ENCODE results near the gene TLR2.
"Not testable (repeated sequence)": the region's sequence is repeated elsewhere in the genome, so short reads cannot be mapped to it uniquely, and the experiment has no call there.

The TLR2 gene

DNA sequence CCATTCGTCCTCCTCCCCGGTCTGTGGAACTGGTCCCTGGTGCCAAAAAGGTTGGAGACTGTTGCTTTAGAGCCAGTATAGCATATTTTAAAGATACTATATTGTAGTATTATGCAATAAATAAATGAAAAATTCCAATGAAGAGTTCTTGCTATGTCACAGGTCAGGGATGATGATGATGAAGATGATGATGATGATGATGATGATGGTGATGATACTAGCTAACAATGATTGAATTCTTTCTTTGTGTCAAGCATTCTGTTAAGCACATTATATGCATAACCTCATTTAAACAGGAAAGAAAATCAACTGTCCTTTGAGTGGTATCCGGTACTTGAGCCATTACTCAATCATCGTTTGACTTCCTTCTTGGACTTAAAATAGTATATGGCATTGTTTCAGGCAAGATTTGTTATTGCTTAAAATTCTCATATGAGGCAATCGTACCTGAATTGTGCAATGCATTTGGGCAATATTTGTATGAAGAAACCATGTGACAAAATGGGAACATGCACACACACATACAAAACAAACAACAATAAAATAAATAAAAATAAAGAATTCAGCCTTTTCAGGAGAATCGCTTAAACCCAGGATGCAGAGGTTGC is 22.8 kb upstream of the TLR2 start:
- DNase-seq (ENCODE audit: low read depth): no peak

DNA sequence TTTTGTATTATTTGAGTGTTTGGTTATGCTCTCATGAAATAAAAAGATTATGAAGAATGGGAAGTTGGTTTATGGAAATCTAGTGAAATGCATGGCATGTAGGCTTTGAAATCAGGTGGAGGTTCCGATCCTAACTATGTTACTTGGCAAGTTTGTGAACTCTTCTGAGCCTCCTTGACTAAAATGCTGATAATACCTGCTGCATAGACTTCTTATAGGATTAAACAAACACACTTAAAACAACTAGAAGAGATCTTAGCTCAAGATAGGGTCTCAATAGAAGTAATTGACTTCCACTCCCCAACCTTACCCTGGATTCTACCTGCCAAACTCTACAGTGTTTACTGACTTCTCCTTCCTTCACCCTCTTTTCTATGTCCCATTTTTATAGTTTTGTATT is 22.2 kb upstream of the TLR2 start:
- no peak for DNase-seq (ENCODE audit: low read depth)

DNA sequence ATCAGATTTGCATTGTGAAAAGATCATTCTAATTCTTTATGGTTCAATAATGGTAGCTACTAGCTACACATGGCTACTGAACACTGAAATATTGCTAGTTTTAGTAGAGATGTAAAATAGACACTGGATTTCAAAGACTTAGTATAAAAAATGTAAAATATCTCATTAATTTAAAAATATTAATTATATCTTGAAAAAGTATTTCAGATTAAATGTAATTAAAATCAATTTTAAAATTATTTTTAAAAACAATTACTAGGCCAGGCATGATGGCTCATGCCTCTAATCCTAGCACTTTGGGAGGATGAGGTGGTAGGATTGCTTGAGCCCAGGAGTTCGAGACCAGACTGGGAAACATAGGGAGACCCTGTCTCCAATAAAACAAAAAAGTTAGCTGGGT is 20.4 kb upstream of the TLR2 start:
- DNase-seq (ENCODE audit: low read depth): no peak

DNA sequence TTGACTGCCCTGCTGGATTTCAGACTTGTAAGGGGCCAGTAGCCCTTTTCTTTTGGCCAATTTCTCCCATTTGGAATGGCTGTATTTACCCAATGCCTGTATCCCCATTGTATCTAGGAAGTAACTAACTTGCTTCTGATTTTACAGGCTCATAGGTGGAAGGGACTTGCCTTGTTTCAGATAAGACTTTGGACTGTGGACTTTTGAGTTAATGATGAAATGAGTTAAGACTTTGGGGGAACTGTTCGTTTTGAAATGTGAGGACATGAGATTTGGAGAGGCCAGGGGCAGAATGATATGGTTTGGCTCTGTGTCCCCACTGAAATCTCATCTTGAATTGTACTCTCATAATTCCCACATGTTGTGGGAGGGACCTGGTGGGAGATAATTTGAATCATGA is 17.6 kb upstream of the TLR2 start:
- not testable (repeated sequence) for DNase-seq (ENCODE audit: low read depth)

DNA sequence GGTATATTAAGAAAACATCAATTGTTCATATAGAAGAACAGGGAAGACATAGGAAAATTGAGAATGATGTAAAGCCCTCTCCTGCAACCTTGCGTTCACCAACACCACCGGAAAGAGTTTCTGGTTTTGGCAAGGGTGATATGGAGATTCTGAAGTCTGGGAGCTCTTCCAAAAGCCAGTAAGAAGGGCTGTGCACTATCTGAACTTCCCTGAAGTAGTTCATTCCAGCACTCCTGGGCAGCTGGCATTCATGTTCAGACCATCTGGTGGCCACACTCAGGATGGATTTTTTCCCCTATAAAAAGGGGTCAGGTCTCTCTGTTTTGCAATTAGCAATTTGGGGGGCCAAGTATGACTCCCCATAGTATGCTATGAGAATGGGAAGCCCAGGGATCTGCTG is 15.4 kb upstream of the TLR2 start:
- DNase-seq (ENCODE audit: low read depth): no peak

DNA sequence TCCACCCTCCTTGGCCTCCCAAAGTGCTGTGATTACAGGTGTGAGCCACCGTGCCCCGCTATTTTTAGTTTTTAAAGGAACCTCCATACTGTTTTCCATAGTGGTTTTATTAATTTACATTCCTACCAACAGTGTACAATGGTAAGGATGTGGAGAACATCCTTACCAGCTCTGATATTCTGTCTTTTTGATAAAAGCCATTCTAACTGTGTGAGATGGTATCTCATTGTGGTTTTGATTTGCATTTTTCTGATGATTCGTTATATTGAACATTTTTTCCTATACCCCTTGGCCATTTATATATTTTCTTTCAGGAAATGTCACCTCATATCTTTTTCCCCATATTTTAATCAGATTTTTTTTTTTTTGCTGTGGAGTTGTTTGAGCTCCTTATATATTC is 14.2 kb upstream of the TLR2 start:
- no peak for DNase-seq (ENCODE audit: low read depth)

DNA sequence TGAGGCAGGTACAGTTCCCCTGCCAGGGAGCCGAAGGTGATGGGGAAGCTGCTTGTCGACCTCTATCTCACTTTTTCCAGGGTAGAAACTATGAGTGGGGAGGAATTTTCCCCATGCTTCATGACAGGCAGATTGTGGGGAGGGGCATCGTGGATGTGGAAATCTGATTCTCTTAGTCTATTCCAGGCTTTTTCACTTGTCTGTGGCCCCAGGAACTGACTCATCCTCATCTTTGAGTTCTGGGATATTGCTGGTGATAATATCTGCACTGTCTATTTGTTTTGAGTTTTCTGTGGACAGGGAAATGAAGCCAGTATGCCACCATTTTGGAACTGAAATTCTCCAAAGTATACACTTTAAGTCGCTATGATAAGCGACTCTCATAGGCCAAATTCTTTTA is 7.6 kb upstream of the TLR2 start:
- no peak for DNase-seq (ENCODE audit: low read depth)

DNA sequence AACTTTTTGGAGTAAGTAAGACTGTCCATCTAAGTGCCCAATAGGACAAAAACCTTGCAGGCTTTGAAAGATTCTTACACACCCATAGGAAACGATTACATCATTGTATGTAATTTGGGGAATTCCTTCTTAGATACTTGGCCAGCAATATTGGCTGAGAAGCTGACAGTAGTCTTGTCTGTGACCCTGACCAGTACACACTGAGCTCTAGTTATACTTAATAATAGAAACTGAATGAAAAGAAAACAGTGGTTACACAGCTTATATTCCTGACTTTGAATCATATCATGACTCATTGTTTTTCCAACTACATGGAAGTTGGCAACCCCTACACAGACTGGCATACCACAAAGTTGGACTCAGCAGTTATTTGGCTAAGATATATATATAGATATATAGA is 7.1 kb upstream of the TLR2 start:
- no peak for DNase-seq (ENCODE audit: low read depth)

DNA sequence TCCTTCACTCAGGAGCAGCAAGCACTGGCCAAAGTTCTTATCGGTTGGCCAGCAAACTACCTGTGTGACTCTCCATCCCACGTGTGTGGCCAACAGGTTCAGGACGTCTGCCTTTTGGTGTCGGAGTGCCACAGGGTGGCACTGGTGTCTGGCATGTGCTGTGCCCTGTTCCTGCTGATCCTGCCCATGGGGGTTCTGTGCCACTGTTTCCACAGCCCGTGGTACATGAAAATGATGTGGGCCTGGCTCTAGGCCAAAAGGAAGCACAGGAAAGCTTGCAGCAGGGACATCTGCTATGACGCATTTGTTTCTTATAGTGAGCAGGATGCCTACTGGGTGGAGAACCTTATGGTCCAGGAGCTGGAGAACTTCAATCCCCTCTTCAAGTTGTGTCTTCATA is 4.6 kb upstream of the TLR2 start:
- DNase-seq (ENCODE audit: low read depth): no peak

DNA sequence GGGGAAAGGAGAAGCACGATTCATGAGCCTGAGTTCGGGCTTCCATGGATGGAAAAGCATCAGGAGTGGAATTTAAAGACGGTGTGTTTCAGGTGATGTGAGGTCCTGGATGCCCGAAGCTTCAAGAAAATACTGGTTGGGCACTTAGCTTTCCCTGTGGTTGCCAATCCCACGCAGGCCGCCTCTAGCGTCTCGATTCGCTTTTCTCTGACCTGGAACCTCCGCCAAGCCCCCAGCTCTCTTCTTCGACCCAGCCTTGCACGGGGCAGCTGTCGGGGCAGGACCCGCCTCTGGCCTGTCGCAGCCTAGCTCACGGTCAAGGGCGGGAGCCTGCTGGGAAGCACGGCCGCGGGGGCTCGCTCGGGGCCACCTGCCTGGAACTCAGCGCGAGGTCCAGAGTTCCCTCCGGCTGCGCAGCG is 308 bp upstream of the TLR2 start:
- DNase-seq (ENCODE audit: low read depth): no peak

DNA sequence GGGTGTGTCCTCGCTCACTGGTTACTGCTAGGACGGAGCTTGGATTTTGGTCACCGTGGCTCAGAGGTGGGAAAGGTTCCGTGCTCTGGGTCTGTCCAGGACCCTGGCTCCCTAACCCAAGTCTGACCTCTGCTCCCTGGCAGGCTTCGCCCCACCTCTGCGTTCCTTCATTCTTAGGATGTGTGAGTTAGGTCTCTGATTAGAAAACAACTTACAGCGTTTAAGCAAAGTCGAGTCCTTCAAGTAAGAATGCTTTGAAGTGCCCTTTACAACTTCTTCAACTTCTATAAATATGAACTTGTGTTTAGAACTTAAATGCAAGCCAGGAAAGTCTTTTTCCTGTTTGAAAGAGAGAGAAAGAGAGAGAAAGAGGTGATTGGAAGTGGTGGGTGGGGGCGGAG is 891 bp downstream of the TLR2 start:
- DNase-seq (ENCODE audit: low read depth): no peak

DNA sequence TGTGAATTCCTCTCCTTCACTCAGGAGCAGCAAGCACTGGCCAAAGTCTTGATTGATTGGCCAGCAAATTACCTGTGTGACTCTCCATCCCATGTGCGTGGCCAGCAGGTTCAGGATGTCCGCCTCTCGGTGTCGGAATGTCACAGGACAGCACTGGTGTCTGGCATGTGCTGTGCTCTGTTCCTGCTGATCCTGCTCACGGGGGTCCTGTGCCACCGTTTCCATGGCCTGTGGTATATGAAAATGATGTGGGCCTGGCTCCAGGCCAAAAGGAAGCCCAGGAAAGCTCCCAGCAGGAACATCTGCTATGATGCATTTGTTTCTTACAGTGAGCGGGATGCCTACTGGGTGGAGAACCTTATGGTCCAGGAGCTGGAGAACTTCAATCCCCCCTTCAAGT is 20.4 kb downstream of the TLR2 start:
- DNase-seq (ENCODE audit: low read depth): no peak

DNA sequence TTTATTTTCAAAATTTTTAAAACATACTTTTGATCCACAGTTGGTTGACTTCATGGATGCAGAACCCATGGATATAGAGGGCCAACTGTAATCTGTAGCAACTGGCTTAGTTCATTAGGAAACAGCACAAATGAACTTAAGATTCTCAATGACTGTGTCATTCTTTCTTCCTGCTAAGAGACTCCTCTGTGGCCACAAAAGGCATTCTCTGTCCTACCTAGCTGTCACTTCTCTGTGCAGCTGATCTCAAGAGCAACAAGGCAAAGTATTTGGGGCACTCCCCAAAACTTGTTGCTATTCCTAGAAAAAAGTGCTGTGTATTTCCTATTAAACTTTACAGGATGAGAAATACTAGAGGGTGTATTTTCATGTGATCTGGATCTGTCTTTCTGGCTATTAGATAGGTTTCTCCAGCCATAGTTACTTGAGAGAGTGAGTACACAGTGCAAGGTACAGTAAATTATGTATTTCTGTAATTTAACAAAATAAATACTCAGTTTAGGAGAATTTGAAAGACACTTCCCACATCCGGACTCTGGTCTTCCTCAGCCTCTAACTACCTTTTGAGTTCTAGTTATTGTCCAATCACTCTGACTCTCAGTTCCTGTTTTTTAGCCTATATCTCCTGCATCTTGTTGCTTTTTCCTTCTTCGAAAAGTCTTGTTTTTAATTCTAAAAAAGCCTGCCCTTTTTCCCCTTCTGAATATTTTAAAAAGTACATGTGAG is 21.8 kb downstream of the TLR2 start:
- DNase-seq (ENCODE audit: low read depth): no peak

DNA sequence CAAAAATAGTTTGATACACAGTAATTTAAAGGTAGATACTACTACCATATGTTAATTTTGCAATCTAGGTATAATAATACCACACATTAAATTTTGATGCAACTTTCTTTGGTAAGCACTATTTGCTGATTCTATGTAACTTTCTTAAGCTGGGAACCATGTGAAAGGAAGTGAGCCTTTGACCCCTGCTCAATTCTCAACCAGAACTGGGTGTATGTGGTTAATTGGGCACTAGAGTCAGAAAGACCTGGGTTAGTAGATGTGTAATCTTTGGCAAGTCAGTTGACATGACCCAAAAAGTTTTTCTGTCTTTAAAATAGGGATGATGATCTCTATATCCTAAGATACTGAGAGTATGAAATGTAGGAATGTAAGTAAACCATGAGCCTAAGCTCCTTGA is 22.4 kb downstream of the TLR2 start:
- DNase-seq (ENCODE audit: low read depth): no peak

DNA sequence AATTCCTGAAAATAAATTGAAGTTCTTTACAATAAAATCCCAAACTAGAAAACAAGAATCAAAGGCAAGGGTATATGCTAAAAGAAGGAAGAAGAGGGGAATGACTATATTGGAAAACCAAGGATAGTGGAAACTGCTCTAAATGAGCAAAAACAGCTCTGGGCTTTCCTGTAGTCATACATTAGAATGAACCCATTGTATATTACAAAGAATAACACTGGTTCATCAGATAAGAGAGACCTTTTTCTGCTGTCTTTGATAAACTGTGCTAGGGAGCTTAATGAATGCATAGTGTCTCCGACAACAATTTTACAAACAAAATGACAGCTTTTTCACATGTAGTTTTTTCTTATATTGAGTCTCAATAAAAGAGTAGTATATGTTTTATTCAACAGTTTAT is 26.6 kb downstream of the TLR2 start:
- DNase-seq (ENCODE audit: low read depth): no peak

DNA sequence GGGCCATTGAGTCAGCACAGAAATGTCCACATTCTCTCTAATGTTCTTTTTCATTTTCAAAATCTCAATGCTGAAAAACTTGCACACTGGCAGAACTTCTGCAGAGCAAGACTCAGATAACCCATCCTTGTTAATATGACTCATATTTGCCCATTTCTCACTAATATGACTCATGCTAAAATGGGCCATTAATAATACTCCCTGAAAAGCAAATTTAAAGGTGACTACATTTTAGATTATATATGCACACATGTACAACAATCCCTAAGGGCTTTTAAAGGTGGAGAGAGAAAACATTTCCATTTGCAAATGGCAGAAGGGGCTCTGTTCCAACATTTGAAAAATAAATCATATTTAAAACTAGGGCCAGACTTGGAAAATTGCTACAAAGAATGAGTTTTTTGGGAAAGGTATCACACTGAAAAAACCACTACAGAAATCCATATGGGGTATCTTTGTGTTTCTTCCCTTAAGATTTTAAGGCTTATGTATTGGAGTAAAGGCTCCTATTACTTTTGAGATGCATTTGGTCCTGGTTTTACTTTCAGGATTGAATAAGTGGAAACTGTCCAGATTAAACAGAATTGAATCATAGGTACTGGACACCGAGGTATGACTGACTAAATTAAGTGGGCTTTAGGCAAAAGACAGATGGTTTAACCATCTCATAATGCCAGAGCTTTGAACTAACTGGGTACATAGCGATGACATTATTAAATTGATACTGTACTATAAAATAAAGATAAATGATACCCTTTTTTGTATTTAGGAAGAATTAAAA is 30.0 kb downstream of the TLR2 start:
- DNase-seq (ENCODE audit: low read depth): no peak

DNA sequence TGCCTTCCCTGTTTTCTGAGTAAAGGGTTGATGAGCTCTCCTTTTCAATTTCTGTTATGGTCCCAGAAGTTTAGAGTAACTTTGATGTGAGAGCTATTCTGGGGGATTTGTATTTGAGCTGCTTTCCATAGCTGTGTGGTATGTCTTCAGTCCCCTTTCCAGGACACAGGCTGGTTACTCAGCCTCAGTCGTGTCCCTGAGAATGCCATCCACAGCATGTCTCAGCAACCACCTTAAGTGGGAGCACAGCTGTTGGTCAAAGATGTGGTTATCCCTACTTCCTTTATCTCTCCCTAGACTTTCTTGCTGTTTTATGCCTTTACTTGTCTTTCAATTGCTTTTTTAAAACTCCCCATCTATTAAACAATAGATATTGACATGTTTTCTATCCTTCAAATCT is 38.0 kb downstream of the TLR2 start:
- DNase-seq (ENCODE audit: low read depth): no peak

DNA sequence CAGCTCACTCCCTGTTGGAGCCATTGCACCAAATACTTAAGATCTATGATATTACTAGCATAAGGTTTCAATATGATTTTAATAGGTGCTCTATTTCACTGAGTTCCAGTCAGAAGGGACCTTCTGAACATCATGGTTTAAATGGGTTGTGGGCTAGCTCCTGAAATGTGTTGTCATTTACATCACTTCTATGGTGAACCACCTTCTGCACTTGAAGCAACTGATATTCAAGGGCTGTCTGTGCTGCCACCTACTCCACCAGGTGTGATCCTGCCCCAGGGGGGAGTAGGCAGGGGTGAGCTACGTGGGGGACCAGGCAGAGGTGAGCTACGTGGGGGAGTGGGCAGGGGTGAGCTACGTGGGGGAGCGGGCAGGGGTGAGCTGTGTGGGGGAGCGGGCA is 40.5 kb downstream of the TLR2 start:
- DNase-seq (ENCODE audit: low read depth): no peak

DNA sequence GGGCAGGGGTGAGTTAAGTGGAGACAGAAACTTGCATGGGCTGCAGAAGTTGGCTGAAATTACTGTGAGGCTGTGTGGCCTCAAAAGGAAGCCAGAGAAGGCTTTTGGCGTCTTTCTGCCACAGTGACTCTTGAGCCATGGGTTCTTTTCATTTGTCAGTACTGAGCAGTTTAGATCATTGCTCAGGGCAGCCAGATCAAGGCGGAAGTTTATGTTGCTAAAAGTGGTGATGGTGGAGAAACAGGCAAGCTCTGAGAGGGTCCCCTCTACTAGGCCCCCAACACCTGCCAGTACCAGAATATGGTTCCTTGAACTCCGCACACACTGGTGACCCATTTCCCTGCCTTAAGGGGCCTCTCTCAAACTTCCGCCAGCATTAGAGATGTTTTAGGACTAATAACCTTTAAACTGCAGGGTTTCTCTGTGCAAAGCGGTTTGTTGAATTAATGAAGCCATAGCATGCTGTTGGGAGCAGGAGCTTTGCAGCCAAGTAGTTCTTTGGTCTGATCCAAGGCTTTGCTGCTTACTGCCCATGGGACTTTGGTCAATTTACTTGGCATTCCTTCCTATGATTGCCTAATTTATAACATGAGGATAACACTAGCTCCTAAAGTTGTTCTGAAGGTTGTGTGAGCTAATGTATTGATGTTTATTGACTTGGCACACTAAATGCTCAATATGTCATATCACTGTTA is 41.2 kb downstream of the TLR2 start:
- no peak for DNase-seq (ENCODE audit: low read depth)

DNA sequence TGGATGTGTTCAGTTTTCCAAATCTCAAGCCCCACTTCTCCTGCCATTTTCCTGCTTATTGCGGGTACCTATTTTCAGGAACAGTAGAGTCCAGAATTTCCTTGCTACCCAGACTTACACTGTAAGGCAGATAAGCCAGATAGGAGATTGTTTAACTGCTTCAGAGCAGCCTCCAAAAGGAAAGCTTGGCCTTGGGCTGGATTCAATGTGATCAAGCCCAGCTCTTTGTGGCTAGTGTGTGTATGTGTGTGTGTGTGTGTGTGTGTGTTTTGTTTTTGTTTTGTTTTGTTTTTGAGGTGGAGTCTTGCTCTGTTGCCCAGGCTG is 41.7 kb downstream of the TLR2 start:
- no peak for DNase-seq (ENCODE audit: low read depth)

DNA sequence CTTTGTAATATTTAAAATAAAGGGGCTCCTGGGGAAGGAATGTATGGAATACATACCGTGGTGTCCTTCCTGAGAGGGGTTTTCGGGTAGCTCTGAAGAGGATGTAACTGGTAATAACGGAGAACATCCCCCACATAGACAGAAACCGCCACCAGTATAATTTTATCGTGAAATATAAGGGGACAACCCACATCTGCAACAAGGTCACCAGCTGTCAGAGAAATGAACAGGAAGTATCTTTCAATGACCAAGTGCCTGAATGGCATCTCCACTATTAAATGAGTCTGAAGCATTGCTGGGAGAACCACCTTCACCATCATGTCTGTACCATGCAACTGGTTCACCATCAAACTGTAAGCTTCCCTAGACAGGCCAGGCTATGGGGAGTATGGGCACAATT is 44.1 kb downstream of the TLR2 start:
- no peak for DNase-seq (ENCODE audit: low read depth)

DNA sequence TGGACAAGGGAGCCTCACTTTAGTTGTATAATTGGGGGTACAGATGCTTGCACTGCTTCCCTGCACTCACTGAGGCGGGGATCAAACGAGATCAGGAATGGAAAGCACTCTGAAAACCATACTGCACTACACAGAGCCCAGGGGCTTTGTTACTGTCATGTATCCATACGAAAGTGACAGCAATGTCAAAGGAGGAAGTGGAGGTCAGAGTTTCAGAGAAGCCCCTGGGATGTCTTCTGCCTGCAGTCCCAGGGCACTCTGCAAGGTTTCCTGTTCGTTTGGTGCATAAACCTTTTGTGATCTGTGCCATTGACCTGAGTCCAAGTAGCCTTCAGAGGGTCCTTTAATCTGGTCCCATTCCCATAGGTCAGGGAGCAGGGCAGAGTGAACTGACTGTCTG is 44.6 kb downstream of the TLR2 start:
- no peak for DNase-seq (ENCODE audit: low read depth)

DNA sequence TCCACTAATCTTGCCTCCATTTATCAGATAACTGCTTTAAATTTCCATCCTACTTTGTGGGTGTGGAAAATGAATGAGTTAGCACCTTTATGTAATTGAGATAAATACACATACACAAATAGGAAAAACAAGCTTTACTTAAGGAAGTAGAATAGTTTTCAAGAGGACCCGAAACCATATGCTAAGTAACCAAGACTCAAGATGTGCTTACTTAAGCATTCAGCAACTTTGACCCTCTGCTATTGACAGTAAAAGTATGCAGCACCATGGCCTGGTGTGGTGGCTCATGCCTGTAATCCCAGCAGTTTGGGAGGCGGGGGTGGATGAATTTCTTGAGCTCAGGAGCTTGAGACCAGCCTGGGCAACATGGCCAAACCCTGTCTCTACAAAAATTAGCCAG is 45.8 kb downstream of the TLR2 start:
- DNase-seq (ENCODE audit: low read depth): no peak
